Inflammatory macrophage treated with lipopolysaccharide for 4 hours (primary cell): ENCODE data around the gene KRTAP6-2.
A peak's percentile ranks its signal among the peaks of the same experiment; 100 is the strongest.

ENCODE experiments used
- DNase-seq: peaks from one replicate; pipeline ENCODE4 v3.0.0-alpha.2; 2020

The KRTAP6-2 gene, protein sequence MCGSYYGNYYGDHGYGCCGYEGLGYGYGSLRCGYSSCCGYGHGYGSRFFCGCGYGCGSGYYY

DNA sequence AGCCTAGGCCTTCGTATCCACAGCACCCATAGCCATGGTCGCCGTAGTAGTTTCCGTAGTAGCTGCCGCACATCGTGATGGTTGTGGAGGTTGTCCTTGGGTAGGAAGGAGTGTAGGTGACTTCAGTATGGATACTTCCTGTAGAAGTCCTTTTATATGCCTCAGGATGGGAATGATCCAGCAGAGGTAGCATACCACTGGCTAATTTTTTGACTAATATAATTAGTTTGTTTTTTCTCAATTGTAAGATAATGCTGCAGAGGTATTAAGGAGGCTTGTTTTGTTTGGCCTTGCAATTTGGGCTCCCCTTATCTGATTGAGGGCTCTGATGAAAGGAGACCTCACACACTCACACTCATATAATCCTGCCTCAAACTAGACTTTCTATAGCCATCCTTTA, at the start of gene KRTAP6-2:
KRTAP6-2 (minus strand) TSS at position 101 of the 400 bp plus-strand sequence; CDS start at position 73, 28 bp downstream.
- DNase-seq: no peak

GRCh38 chr21:30646904-30647414, 48.3 kb upstream of the KRTAP6-2 start:
- DNase-seq: no peak

GRCh38 chr21:30642564-30642963, 43.9 kb upstream of the KRTAP6-2 start, which contains the start of gene KRTAP20-3:
Gene KRTAP20-3 (plus strand): TSS chr21:30642864.
- no peak for DNase-seq

DNA sequence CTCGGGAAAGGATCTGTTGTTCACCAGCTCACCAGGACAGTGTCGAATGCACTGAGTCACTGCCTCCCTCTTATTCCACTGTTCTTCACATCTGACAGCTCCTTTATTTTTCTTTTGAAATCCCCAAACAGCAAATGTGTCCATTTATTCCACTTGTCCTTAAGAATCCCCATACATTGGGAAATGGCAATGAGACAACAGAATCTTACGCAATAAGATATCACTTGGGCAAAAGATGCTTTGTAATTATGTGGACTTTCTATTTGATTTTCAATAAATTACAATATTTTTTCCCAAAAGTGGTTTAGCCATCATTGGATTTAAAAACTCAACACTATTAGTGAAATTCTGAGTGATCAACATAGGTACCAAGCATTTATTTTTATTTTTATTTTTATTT, 40.0 kb upstream of the KRTAP6-2 start:
- no peak for DNase-seq

DNA sequence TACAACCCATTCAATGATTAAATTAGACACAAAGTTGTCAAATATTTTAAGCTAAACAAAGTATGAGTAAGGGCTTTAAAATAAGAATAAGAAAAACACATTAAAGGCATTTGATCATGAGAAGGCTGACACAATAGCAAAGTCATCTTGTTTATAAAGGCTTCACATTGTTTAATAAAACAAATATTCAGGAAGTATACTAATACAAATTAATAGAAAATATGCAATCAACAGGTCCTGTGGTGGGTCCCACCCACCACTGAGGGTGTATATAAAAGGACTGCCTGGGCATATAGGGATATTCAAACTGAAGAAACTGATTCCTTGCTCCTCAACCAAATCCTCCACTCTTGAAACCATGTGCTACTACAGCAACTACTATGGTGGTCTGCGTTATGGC, 36.2 kb upstream of the KRTAP6-2 start, which contains the start of gene KRTAP20-2:
KRTAP20-2 (plus strand) TSS at position 301 of the 400 bp plus-strand sequence; CDS start at position 359, 58 bp downstream.
- no peak for DNase-seq

DNA sequence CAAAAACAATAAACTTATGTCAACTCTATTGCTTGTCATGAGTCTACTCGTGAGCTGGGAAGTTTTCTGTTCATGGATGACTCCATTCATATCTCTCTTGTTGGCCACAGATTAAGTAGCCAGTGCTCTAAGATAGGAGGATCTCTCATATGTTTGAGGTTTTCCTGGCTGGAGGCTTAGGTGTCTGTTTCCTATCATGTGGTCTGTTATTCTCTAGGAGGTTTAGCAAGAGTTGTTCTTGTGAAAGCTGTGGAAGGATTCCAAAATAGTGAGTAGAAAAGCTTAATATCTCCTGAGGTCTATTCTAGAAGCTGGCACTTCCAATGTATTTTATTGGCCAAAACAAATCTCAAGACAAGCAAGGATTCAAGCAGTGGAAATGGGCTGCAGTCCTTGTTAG, 30.5 kb upstream of the KRTAP6-2 start:
- DNase-seq: no peak

DNA sequence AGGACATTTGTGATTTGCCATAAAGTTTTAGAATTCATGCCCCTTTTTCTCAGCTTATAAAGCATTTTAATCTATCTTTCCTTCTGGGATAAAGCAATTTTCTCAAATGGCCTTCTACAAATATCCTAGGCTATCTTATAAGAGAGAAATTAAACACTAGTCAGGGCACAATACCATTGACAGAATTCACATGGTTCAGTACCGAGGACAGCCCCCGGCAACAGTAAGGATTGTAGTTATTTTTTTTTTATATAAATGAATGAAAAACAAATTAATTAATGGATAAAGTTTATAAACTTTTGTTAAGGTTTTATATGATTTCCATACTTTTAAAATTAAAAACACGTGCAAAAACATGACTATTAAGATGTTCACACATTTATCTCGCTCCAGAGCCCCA, 29.4 kb upstream of the KRTAP6-2 start:
- DNase-seq: no peak

DNA sequence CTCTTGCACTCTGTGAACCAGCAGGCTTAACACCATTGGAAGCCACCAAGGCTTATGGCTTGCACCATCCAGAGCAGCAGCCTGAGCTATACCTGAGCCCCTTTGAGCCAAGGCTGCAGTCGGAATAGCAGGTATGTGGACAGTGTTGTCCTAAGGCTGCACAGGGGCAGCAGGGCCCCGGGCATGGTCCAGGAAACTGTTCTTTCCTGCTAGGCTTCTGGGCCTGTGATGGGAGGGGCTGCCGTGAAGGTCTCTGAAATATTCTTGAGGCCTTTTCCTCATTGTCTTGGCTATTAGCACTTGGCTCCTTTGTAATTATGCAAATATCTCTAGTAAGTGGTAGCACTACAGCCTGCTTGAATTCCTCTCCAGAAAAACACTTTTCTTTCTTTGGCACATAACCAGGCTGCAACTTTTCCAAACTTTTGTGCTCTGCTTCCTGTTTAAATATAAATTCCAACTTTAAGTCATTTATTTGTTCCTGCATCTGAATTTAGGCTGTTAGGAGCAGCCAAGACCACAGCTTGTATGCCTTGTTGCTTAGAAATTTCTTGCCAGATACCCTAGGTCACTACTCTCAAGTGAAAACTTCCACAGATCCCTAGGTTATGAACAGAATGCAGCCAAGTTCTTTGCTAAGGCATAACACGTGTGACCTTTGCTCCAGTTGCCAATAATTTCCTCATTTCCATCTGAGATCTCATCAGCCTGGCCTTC, 26.9 kb upstream of the KRTAP6-2 start:
- DNase-seq: no peak

GRCh38 chr21:30623362-30623761, 24.7 kb upstream of the KRTAP6-2 start:
- DNase-seq: no peak

DNA sequence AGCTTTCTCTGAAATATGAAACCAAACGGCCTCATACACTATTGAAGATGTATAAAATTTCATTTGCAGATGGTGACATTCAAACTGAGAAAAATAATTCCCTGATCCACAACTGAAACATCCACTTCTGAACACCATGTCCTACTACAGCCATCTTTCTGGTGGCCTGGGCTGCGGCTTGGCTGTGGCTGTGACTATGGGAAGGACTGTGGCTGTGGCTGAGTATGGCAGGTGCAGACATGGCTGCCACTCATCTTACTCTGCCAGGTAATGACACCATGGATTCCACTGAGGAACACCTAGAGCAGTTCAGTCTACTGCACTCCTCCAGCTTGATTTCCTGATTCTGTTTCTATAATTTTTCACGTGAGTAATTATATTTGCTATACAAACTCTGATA, 21.8 kb upstream of the KRTAP6-2 start, which contains the start of gene KRTAP20-4:
KRTAP20-4 (plus strand) TSS at position 106 of the 400 bp plus-strand sequence.
- DNase-seq: no peak

DNA sequence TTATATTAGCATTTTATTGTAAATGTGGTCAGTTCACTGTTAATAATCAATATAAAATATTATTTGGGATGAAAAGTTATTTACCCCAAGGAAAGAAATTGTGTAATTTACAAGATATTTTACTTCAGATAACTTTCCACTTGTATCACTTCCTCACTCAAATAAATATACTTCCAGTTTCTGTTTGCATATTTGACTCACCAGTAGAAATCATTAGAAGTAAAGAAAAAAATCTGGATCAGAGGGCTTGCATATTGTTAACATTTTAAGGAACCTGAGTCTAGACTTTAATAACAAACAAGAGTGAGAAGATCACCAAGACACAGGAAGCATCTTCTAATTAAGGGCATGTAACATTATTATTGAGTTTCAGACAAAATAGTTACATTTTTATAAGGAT, 21.4 kb upstream of the KRTAP6-2 start:
- DNase-seq: peak; percentile 6

DNA sequence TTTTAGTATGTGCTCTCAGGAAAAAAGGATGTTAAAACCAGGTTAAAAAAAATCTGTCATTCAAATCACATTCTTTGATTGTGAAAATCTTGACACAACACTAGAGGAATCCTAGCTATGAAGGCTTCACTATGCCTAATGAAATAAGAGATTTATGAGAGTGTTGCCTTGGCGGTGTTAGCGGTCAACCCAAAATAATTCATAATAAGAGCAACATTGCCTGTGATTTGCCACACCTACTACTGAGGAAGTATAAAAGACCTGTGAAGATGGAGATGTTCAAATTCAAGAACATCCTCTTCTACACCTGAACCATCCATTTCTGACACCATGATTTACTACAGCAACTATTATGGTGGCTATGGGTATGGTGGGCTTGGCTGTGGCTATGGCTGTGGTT, 17.4 kb upstream of the KRTAP6-2 start, which contains the start of gene KRTAP20-1:
KRTAP20-1 (plus strand) TSS at position 301 of the 400 bp plus-strand sequence; CDS start at position 331, 30 bp downstream.
- DNase-seq: no peak

DNA sequence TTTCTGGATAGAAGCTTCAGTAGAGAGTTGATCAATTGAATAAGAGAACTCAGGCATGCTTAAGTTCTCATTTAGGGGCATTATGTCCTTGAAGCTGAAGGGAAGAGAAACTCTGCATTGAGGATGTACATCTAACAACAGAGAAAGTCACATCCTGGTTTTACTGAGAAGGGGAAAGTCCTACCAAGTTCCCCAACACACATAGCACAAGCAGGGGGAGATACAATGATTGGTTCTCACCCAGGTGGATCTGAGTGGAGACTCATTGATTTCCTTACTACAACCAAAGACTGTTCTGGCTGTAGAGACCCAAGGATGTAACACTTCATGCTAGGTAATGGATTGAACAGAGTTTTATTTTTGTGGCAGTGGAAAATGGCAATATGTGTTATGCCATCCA, 16.5 kb upstream of the KRTAP6-2 start:
- DNase-seq: no peak

- DNase-seq: no peak
These were observed 15.1 kb upstream of the KRTAP6-2 start, which contains the start of gene KRTAP6-1 for GRCh38 chr21:30613836-30614235. Gene KRTAP6-1 (minus strand): TSS chr21:30613930. CDS start chr21:30613904, 26 bp downstream.

- no peak for DNase-seq
These were observed 13.4 kb upstream of the KRTAP6-2 start for GRCh38 chr21:30612132-30612531.

DNA sequence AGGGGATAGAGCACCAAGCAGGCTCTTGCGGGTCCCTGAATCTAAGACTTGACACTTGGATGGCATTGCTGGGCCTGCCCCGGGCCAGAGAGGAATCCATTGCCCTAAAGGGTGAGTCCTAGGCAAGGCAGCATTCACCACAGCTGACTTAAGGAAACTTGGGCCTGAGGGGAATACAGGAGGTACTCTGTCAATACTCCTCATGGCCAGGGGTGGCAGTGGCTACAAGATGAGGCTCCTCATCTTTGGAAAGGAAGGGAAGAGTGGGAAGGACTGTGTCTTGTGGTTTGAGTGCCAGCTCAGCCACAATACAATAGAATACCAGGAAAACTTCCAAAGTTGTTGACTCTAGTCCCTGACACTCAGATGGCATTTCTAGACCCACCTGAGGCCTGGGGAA, 7.3 kb upstream of the KRTAP6-2 start:
- DNase-seq: no peak

- DNase-seq: no peak
These were observed 2.1 kb upstream of the KRTAP6-2 start, which contains the start of gene KRTAP22-1 for GRCh38 chr21:30600787-30601186. Gene KRTAP22-1 (plus strand): TSS chr21:30601087.

- DNase-seq: no peak
These were observed 6.6 kb downstream of the KRTAP6-2 start, which contains the start of gene KRTAP6-3 for GRCh38 chr21:30592140-30592539. Gene KRTAP6-3 (plus strand): TSS chr21:30592440. CDS start chr21:30592446, 6 bp downstream.

DNA sequence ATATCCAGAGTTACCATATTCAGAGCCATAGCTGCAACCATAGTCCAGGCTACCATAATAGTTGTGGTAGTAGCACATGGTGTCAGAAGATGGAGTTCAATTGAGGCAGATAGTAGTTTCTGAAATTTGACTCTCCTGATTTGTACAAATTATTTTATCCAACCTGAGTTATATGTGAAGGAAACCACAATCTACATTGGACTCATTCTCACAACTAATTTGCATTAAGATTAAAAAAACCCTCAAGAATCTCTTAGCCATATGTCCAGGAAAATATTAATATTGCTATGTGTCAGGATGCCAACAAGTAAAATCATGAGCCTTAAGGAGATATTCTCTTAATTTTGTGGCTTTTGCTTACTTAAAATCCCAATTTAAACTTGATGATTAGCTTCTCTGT, 8.4 kb downstream of the KRTAP6-2 start, which contains the start of gene KRTAP22-2:
KRTAP22-2 (minus strand) TSS at position 101 of the 400 bp plus-strand sequence.
- no peak for DNase-seq

DNA sequence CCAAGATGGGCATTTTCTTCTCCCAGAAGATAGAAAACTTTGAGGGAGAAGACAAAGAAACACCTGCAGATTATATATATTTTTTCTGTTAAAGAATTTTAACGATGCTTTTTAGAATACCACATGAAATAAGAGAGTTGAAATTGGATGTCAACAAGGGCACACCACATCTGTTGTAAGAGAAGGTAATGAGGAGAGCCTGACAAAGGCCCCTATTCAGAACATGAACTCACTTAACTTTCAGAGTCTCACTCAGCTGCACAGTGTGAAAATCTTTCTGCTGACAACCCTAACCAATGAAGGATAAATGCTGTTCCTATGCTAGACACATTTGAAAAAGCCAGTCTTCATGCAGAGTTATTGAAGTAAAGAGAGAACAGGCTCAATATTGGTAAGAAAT, 15.8 kb downstream of the KRTAP6-2 start:
- DNase-seq: no peak

- DNase-seq: no peak
These were observed 18.6 kb downstream of the KRTAP6-2 start for GRCh38 chr21:30580132-30580531.

- DNase-seq: no peak
These were observed 19.4 kb downstream of the KRTAP6-2 start for GRCh38 chr21:30579346-30579745.

DNA sequence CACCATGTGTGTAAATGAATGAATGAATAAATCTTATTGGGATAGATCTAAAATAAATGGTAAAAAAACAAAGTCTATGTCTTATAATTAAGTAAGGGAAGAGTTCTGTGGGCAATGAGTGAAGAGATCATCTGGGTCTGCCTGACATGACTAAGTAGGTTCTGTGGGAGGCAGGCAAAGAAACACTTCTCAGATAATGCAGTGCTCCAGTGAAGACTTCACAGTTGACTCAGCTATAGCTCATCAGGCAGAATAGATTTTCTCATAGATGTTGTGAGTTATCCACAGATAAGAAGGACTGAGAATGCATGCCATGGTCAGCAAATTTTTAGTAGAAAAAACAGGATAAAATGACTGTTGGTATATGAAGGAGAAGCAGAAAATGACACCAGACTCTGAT, 20.9 kb downstream of the KRTAP6-2 start:
- DNase-seq: no peak

DNA sequence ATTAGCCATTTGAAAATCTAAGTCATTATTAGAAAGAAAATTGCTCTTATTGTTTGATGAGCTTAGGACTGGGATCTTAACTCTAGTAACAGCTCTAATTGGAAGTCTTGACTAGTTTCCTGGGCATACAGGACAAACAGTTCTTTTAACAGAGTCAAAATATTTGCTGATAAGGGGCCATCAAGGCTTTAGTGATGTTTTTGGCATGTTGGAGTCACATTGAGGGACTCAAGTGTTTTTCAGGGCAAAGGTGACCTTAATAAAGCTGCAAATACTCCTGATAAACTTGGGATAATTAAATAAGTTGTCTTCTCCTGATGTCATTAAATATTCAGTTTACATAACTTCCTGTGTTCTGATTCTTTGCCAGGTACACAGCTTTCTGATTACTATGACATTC, 31.1 kb downstream of the KRTAP6-2 start:
- no peak for DNase-seq
